Left renal pelvis (tissue), 4 donors: ENCODE results near the gene ANKRD6. TPM values are rescaled to one million over a fixed set of nuclear protein-coding genes. Genes with fewer than 3 reads are reported as not detected.

Source experiments
- DNase-seq, 4 donors: peaks; one replicate each; pipeline ENCODE4 v3.0.0-alpha.2; 2013; ENCODE audit warnings: low read depth in 4 of 4, low spot score in 3 of 4
- polyA plus RNA-seq, 4 donors: library from polyadenylated mRNA; unstranded; fragments of 120-200 nt; gene quantifications; one replicate each; pipeline ENCODE4 v1.2.1, GENCODE V29; 2013; ENCODE audit not compliant: insufficient read length in 4 of 4

Gene ANKRD6
- polyA plus RNA-seq, 4 donors: 17.2 to 38.6 (median 25.4) TPM

DNA sequence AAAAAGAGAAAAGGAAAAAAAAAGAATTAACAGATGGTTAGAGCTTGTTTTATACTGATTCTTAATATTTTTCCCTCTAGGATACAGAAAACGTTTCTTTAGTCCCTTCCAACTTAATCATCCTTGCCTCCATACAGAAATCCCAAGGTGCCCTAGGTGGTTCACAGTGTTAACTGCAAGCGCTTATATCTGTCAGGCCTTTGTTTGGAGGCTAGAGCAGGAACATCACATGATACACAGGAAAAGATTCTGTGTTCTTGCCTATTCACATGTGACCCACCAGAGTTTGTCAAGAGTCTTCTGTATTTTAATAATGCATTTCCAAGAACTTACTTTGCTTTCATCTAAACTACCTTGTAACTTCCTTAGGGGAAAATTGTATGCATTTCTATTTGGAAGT is 31.3 kb downstream of the ANKRD6 start:
- DNase-seq: no peak

DNA sequence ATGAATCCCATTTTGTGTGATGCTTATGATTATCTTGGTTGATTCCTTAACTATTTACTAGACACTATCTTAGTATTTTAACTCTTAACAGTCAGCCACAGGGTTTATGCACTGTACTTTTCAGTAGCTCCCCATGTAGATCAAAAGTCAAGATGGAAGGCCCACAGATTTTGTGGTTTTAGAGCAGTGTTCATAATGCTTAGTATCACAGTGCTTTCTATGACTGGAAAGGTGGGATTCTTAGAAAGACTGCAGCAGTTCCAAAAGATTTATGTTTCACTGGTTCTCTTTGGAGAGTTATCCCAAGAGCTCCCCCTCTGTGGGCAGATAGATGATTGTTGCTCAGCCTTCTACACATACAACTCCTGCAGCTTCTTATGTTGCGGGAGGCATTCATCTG is 34.5 kb downstream of the ANKRD6 start:
- DNase-seq: no peak

DNA sequence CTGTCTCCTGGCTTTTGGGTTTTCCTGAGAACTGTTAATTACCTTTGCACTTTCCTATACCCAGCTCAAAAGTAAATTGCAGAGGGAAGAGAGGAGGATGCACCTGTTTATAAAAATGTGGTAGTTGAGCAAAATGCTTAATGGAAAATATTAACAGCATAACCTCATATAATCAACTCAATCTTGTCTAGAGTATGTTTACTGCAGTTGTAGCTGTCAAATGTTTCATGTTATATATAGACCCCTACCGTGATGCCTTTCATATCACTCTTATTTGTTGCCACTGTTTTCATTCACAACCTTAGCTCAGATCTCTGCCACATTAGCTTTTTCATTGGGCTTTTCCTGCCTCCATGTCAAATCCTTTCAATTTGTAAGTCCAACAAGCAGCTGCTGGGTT is 36.0 kb downstream of the ANKRD6 start:
- DNase-seq: no peak

DNA sequence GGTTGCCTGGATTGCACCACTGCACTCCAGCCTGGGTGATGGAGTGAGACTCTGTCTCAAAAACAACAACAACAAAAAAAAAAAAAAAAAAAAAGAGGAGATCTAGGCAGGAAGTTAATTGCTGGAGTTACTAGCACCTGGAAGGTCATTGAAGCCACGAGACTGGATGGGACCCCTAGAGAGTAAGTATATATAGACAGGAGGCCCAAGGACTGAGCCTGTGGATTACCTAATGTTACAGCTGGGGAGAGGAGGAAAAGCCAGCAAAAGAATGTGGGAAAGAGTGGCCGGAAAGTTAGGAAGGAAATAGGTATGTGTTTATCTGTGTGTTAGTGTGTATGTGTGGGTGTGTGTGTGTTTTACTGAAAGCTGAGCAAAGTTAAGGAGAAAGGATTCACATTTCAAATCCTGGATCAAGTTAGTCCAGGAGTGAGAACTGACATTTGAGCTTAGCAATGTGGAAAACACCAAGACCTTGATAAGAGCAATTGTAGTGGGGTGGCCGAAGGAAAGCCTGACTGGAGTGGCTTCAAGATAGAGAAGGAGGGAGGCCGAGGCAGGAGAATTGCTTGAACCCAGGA is 38.4 kb downstream of the ANKRD6 start:
- no peak for DNase-seq

DNA sequence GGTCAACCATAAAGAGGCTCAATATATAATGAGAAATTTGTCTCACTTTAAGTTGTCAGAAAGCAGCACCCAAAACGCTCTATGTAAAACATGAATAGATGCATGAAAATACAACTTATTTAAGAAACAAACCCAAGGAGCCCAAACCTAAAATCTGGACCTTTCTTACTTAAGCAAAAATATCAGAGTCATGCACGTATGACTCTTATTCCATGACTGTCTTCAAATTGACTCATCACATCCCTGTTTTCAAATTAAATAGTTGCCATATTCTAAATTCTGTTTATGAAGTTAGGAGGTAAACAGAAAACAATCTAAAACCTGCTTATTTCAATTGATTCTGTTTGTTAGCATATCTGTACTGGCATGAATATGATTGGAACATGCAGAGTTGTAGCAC is 42.1 kb downstream of the ANKRD6 start:
- DNase-seq: no peak

DNA sequence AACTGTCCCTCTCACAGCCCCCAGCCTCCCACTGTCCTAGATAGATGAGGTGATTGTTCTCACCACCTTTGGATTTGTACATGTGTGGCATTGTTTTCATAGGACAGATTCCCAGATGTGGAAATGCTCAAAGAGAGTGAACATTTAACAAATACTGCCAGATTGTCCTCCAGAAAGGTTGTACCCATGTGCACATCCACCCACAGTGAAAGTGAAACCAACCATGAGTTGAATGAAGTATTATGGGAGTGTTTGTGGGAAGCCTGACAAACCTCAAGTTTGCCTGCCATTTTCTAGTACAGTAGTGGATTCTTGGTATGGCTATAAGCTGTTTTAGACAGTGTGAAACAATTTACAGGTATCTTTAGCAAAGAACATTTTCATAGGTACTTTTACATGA is 42.7 kb downstream of the ANKRD6 start:
- DNase-seq: no peak

DNA sequence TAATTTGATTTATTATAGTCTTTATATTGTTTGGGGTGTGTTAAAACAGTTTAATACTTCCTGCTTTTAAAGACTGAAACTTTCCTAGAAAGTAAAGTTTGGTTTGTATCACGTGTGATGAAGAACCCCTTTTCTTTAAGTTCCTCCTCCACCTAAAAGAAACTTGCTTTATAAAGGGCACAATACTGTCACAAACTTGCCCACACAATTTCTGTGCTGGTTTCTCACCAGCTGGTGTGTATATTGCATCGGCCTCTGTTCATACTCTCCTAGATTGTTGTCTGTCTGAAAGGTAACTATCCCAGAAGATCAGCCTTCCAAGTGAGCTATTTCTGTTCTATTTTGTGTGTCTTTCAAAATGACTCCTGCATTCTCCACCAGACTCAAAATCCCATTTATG is 46.9 kb downstream of the ANKRD6 start:
- no peak for DNase-seq

DNA sequence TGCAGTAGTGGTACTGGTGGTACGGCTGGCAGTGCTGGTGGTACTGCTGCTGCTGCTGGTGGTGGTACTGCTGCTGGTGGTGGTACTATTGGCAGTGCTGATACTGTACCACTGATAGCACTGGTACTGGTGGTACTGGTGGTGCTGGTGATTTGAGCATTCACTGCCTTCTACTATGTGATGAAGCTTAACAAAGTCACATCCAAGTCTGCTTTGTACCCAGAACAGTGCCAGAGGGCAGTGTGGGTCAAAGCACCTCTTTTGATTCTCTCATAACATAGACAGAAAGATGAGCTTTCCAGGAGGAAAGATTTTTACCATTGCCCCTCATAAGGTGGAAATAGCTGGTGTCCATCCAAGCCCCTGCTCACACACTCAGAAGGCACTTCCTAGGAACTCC is 48.7 kb downstream of the ANKRD6 start:
- no peak for DNase-seq

DNA sequence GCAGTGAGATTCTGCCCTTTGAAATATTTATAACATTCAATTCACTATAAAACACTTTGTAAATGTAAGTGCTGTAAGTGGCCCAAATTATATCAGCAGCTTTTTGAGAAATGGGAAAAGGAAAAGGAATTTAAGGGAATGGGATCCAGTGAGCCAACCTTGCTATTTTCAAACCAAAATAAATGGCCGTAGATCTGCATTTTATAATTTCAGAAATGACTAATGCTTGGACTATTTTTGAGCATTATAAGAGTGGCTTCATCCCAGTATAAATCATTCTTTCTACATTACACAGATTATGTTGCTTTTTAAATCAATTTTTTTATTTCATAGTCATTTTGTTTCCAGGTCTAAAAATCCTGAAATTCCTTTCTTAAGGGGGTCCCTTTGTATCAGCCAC is 49.2 kb downstream of the ANKRD6 start:
- DNase-seq: no peak

DNA sequence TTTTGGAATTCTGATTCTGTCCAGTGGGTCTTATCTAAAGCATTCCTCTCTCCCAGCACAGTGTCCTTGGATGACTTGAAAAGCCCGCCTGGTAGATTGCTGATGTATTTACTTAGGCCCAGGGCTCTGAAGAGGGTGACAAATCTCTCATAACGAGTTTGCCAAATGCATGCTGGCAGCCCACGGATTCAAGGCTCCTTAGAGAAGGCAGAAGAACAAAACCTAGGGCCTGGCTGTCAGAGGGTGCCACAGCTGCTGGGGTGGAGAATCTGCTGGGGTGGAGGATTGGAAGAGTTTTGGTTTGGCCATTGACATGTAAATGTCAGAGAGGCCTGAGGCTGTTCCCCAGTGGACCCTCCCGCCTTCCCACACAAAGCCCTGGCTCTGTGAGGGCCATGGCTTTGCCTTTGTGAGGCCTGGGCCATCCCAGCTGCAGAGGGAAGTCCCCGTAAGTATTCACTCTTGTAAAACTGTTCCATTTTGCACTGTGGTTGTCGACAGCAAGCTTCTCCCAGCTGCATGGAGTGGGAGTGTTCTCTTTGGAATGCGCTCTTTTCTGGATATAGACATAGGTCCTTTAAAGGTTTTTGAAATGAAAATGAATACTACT is 50.3 kb downstream of the ANKRD6 start:
- DNase-seq: no peak

DNA sequence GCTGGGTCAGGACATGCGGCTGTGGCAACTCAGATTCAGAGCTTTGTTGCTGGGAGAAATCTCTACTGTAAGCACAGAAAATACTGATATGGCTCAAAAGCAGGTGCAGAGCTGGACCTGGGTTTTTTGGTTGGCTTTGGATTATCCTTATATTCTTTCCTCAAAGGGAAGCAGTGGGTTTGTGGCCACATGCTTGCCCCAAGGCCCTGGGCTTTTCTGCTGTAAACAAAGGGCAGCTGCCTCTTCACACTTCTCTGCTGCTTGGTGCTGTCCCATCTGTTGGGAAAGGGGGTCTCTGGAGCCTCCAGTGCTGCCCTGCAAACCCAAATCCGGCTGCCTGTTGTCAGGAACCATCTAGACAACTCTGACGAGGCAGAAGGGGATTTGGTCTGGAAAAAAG is 52.4 kb downstream of the ANKRD6 start:
- DNase-seq: no peak

DNA sequence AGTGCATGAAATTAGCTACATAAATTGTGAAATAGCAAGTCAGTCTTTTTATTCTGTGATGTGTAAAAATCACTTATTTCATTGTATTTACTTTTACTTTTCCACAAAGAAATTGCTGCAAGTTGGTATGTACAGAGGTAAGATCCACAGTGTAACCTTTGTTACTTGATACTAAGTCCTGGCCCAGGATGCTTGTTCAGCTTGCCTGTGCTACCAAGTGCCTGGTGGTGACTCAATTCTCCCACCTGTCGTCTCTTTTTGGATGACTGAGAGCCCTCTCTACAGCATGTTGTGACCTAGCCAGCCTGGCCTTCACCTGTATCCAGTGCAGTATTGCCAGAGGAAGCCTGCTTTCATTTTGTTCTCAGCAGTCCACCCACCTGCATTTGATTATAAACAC is 54.9 kb downstream of the ANKRD6 start:
- DNase-seq: no peak

DNA sequence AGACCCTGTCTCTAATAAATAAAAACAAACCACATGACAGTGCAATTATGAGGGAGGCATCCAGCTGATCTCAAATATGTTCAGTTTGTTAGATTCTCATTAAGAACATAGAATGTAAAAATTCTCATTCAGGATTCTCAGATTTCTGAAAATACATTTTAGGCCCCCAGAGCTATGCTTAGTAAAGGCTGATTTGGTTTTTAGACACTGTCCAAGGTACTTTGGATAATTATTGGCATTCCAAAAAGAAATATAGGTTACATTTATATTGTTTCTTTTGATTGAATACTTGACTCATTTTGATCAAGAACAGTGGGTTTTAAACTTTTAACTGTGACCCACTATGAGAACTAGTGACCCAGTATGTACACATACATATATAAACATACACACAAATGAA is 55.5 kb downstream of the ANKRD6 start:
- no peak for DNase-seq

DNA sequence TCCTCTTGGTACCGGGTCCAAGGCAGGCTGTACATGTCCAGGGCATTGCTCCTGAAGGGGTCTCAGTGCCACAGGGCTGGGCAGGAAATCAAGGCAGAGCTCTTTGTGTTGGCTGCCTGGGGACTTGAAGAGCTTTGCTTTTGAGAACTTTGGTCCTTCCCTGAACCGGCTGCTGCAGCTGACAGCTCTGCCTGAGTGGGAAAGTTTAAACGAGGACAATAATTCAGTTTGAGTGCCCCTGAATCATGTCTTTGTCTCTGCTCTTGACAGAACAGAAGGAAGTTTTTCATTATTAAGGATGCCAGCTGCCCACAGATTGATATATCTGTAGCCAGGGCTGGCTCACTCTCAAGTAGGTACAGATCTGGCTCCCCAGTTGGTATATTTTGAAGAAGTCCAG is 56.1 kb downstream of the ANKRD6 start:
- DNase-seq: no peak

DNA sequence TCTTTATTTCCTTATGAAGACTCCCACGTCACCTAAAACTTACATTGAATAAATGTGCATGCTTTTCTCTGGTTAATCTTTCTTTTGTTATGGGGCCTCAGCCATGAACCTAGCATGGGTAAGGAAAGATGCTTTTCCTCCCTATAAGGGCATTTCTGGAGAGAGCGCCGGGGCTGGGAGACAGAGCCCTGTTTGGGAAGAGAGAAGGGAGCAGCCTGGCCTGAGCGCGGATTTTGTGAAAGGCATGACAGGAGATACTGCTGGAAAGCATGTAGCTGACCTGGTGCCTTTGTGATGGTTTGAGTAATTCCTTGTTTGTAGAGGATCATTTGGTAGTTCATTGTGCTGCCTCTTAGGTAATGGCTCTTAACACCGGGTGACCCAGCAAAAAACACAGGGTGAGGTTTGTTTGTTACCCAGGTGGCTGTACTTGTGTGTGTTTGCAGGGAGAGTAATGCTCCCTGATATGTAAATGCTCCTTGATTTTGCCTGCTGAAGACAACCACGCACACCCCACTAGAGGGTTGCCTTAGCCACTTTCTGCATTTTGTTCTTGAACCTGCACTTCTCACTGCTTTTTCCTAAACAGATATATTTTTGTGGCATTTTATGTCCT is 59.2 kb downstream of the ANKRD6 start:
- no peak for DNase-seq

DNA sequence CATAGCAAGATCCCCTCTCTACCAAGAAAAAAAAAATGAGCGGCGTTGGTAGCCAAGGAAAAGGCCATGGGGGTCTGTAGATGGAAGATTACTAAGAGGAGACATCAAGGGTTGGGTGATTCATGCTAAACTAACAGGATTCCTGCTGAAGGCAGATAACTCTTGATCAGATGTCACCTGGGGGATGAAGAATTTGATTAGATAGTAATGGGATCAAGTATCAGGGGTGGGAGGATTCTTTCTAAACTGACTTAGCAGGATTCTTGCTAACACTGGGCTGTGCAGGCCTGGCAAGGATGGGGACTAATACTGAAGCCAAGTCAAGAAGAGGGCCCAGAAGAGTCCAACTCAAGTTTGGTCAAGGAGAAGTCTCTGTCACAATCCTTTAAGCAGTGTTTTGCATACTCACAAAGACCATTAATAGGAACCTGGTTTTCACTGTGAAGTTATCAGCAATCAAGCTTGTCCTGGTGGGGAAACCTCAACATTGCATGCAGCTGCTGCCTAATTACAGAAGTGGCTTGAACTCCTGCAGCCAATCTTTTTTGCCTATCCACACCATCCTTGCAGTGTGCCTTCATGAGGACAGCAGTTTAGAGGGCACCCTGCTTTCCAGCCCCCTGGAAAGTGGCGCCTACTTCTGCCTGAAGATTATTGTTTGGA is 61.3 kb downstream of the ANKRD6 start:
- DNase-seq: no peak

DNA sequence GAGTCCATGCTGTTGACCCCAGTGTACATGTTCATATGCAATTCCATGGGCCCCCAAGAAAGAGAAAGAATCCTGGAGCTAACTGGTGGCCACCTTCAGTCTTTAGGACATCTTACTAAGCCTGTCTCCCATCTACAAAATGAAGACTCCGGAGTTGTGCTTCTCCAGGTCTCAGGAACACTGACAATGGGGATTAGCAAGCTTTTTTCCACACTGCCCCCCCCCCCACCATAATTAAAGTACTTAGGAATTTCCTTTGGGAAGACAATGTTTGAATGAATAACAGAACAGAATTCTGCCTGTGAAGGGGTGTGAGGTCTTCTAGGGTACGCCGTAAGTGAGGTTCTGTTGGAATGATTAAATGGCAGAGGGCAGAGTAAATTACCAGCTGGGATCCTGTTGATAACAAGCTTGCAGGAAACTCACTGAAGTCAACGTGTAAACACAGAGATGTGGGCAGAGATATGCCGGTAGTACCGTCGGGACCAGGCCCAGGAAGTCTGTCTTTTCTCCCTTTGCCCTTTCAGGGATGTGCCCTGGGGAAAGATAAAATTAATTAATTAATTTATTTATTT is 63.1 kb downstream of the ANKRD6 start:
- no peak for DNase-seq

DNA sequence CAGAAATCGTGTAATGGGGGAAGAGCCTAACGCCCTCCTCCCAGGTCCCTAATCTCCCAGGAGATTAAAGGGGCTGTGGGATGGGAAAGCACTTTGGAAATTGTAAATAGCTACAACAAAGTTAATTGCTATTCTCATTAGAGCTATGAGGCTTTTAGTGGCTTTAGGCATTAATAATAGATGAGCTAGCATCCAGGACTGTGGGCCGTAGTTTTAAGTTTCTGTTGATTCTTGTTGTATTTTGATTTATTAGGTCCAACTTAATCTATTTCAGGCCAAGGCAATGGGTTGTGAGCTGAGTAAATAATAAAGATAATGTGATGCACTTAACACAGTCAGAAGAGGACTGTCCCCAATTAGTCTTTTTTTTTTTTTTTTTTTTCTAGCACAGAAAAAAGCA is 67.7 kb downstream of the ANKRD6 start:
- no peak for DNase-seq

DNA sequence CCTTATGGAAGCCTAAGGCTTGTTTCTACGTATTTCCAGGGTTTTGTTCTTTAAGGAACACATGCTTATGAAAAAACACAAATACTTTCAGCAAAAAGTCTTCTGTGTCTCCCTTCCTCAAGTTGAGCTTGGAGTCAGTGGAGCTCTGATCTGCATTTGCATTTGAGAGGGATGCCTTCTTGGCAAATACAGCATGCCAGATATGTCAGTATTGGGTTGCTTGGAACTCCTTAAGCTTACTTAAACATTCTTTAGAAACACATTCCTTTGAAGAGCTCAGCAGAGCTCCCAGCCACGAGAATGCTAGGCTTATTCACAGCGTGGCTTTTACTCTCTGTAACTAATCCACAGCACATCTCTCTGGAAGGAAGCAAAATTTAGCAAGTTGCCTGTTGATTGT is 68.3 kb downstream of the ANKRD6 start:
- no peak for DNase-seq

DNA sequence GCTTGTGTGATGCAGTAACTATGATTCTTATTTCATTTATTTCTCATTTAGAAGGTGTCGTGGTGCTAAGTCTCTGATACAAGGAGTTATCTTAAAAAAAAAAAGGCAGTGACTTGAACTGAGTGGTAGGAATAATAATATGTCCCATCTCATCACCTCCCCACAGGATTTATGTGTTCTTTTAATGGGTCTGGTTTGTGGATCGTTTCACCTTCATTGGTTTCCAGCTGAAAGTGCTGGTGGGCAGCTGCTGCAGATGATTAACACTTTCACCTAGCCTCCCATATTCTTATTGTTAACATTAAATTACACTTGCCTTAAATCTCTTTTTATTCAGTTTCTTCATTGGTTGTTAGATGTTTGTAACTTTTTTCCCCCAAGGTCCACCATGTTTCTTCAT is 68.8 kb downstream of the ANKRD6 start:
- no peak for DNase-seq

DNA sequence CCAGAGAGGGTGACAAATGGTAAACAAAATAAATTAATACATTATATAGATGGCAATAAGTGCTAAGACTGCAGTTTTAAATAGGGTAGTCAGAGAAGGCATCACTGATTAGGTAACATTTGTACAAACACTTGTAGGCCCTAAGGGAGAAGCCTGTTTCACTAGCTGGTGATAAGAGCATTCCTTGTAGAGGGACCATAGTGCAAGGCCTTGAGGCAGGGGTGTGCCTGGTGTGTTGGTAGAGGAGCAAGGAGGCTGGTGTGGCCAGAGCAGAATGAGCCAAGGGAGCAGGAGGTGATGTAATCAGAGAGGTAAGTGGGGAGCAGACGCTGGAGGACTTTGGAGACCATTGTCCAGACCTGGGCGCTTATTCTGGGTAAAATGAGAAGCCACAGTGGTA is 70.7 kb downstream of the ANKRD6 start:
- no peak for DNase-seq

DNA sequence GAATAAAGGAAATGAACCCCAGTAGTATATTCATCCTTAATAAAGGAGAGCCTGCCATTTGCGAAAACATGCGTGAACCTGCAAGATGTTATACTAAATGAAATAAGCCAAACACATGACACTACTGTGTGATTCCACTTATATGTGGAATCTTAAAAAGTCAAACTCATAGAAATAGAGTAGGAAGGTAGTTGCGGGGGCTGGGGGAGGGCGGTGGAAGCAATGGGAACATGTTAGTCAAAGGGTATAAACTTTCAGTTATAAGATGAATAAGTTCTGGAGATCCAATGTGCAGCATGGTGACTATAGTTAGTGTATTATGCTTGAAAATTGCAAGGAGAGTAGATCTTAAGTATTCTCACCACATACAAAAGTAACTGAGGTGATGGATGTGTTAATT is 72.9 kb downstream of the ANKRD6 start:
- DNase-seq: no peak
